ENCODE measurements around the gene SLC8B1. TPM values are rescaled to one million over a fixed set of nuclear protein-coding genes. Genes with fewer than 3 reads are reported as not detected.

SLC8B1 gene
- total RNA-seq, 1 donor from 2014 or later, result 39.3 TPM

DNA sequence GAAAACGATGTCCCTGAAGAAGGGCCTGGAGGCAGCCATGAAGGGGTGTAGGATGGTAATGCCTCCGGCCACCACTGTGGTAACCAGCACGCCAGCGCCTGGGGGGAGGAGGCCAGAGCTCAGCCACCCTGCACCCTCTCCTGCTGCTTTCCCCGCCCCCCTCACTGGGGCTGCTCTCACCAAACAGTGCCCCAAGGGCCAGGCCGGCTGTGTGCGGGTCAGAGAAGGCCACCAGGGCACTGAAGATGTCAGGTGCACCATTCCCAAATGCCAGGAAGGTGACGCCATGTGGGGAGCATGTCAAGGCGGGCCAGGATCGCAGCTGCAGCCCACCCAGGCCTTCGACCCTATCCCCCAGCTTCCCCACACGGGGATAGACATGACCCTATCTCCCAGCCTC, 14.5 kb downstream of the SLC8B1 start:
- H3K27me3 ChIP-seq (ENCODE audit: low read depth), result no peaks in the 10 kb centered on the region
- intact Hi-C loops (cut with DNase I), result no loop called here
- no peak overlapping the region for H3K4me3 ChIP-seq
- TF ChIP-seq CTCF (IDR thresholded peaks at IDR 0.05), result no peak
- DNase-seq (no peak), ATAC-seq (no peak)
- no peaks in the 10 kb centered on the region for H3K9me3 ChIP-seq
- peaks cover 64% of the 10 kb centered on the region for H3K36me3 ChIP-seq
- H3K27ac ChIP-seq, result no peak overlapping the region
- no peaks in the 10 kb centered on the region for H3K4me1 ChIP-seq

DNA sequence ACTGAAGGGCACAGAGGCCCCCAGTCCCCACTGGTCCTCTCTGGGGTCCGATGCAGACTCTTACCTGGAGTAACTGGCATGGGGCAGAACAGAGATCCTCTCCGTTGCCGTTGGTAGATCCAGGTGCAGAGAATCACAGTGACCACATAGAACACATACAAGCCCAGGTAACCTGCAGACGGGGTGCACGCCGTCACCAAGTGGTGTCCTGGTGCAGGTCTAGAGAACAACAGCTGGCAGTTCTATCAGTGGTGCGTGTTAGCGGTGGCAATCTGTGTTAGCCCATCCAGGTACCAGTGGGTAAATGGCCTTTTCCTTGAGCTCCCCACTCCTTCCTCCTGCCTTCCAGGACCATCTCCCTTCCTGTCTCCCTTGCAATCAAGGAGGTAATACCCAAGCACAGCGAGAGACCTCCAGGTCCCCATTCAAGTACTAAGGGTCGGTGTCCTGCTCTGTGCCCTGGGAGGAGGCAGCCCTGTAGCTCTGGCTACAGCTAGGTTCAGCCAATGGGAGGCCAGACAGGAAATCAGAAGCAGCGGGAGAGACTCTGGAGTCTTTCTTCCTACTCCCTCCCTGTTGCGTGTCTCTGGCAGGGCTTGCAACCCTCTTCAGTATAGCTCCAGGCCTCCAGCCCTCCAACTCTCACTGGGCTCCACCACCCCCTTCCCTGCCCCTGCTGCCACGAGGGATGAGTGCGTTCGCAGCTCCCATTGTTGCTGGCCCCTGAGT, 15.8 kb downstream of the SLC8B1 start:
- no peaks in the 10 kb centered on the region for H3K9me3 ChIP-seq
- DNase-seq (no peak), ATAC-seq (no peak)
- H3K27ac ChIP-seq, result no peak overlapping the region
- peaks cover 78% of the 10 kb centered on the region for H3K36me3 ChIP-seq
- H3K4me3 ChIP-seq, result no peak overlapping the region
- TF ChIP-seq CTCF (IDR thresholded peaks at IDR 0.05), result no peak
- no peaks in the 10 kb centered on the region for H3K27me3 ChIP-seq (ENCODE audit: low read depth)
- intact Hi-C loops (cut with DNase I), result no loop called here
- H3K4me1 ChIP-seq, result no peaks in the 10 kb centered on the region

DNA sequence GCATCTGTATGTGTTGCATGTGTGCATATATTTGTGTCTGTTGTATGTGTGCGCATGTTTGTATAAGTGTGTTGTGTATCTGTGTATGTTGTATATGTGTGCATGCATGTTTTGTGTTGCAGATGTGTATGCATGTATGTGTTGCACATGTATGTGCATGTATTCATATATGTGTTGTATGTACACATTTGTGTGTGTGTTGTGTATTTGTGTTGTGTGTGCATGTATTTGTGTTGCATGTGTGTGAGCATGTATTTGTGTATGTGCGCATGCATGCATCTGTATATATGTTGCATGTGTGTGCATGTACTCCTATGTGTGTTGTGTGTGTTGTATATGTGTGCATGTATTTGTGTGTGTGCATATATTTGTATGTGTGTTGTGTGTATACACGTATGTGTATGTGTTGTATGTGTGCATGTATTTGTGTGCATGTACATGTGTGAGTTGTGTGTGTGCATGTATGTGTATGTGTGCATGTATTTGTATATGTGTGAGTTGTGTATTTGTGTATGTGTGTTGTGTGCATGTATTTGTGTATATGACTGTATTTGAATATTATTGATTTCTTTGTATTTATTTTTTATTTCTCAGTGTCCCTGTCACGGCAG, 16.8 kb downstream of the SLC8B1 start:
- peaks cover 87% of the 10 kb centered on the region for H3K36me3 ChIP-seq
- intact Hi-C loops (cut with DNase I), result no loop called here
- H3K27me3 ChIP-seq (ENCODE audit: low read depth), result no peaks in the 10 kb centered on the region
- TF ChIP-seq CTCF (IDR thresholded peaks at IDR 0.05), result no peak
- H3K4me3 ChIP-seq, result no peak overlapping the region
- ATAC-seq, result no peak
- no peaks in the 10 kb centered on the region for H3K9me3 ChIP-seq
- H3K4me1 ChIP-seq, result no peaks in the 10 kb centered on the region
- DNase-seq, result no peak
- no peak overlapping the region for H3K27ac ChIP-seq

GRCh38 chr12:113317122-113317521, 17.8 kb downstream of the SLC8B1 start:
- intact Hi-C loops (cut with DNase I), result no loop called here
- TF ChIP-seq CTCF (IDR thresholded peaks at IDR 0.05), result no peak
- H3K4me1 ChIP-seq, result no peaks in the 10 kb centered on the region
- no peak for ATAC-seq
- no peak overlapping the region for H3K4me3 ChIP-seq
- H3K27ac ChIP-seq, result no peak overlapping the region
- H3K36me3 ChIP-seq, result peaks cover 89% of the 10 kb centered on the region
- no peaks in the 10 kb centered on the region for H3K9me3 ChIP-seq
- DNase-seq, result no peak
- no peaks in the 10 kb centered on the region for H3K27me3 ChIP-seq (ENCODE audit: low read depth)

GRCh38 chr12:113316155-113316554, 18.8 kb downstream of the SLC8B1 start:
- TF ChIP-seq CTCF (IDR thresholded peaks at IDR 0.05), result no peak
- H3K4me3 ChIP-seq, result no peak overlapping the region
- intact Hi-C loops (cut with DNase I), result no loop called here
- no peaks in the 10 kb centered on the region for H3K27me3 ChIP-seq (ENCODE audit: low read depth)
- peaks cover 96% of the 10 kb centered on the region for H3K36me3 ChIP-seq
- DNase-seq (no peak), ATAC-seq (no peak)
- H3K9me3 ChIP-seq, result no peaks in the 10 kb centered on the region
- H3K4me1 ChIP-seq, result no peaks in the 10 kb centered on the region
- H3K27ac ChIP-seq, result no peak overlapping the region

All from lower lobe of right lung (tissue), 2 donors.